CD4-positive, alpha-beta T cell treated with Interleukin-4 for 1 hour (primary cell): Measurements from ENCODE around the gene ZC3H7B.
A peak's percentile ranks its signal among the peaks of the same experiment; 100 is the strongest.
"Not testable (repeated sequence)": the region's sequence is repeated elsewhere in the genome, so short reads cannot be mapped to it uniquely, and the experiment has no call there.

Experiments used
- DNase-seq, 2 donors: peaks; one replicate each; pipeline ENCODE4 v3.0.0-alpha.2; 2020 to 2022

Gene ZC3H7B

GRCh38 chr22:41285820-41286638, 15.3 kb upstream of the ZC3H7B start, which contains the start of gene RANGAP1:
Gene RANGAP1, minus strand, starts transcription at chr22:41286187. Its CDS starts 5,143 bp downstream, at chr22:41281044.
- peak; percentile 98 for DNase-seq

DNA sequence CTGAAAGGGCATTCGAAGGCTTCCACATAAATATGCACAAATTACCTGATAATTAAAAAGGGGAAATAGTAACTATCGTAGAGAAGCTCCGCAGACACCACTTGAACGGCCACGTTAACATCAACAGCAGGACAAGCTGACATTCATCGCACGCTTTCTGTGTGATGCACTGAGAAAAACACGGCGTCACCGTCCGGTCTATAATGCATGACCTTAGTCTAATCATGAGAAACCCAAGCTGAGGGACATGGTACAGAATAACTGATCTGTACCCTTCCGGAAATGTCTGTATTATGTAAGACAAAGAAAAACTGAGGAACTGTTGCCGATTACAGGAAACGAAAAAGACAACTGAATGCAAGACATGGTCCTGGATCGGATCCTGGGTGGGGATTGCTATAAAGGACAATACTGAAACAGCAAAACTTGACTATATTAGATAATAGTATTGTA, 14.7 kb upstream of the ZC3H7B start:
- DNase-seq: peak in 1 of 2 donors; percentile 73

DNA sequence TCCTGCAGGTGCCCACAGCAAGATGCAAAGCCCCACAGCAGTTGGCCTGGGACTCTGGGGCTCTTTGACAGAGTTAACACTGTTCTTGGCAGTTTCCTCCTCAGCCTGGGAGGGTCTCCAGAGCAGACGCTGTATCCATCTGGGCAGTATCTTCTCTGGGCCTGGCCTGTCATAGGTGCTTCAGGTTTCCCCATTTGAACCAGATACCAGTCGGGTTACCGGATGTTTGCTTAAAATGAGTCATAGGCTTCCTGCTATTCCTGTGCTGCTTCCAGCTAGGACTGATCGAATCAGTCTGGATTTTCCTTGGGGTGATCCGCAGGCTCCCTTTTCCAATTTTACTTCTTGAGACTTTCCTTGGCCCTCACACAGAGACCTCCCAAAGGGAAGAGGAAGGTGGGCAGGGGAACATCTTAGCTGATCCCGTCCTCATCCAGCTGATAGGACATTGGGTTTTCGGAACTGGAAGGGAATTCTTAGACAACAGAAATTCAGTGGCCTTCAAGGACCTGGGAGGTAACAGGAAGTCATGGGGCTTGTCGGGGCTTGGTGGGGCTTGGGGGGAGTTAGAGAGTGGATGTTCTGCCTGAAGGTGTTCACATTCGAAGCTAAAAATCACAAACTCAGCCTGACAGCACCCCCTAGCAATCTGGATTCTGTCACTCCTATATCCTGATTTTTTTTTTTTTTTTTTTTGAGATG, 12.9 kb upstream of the ZC3H7B start:
- DNase-seq: no peak

GRCh38 chr22:41289671-41290070, 11.7 kb upstream of the ZC3H7B start:
- DNase-seq: no peak

GRCh38 chr22:41290262-41291221, 10.8 kb upstream of the ZC3H7B start:
- DNase-seq: no peak

- not testable (repeated sequence) for DNase-seq
These were observed 6.5 kb upstream of the ZC3H7B start for GRCh38 chr22:41294816-41295215.

DNA sequence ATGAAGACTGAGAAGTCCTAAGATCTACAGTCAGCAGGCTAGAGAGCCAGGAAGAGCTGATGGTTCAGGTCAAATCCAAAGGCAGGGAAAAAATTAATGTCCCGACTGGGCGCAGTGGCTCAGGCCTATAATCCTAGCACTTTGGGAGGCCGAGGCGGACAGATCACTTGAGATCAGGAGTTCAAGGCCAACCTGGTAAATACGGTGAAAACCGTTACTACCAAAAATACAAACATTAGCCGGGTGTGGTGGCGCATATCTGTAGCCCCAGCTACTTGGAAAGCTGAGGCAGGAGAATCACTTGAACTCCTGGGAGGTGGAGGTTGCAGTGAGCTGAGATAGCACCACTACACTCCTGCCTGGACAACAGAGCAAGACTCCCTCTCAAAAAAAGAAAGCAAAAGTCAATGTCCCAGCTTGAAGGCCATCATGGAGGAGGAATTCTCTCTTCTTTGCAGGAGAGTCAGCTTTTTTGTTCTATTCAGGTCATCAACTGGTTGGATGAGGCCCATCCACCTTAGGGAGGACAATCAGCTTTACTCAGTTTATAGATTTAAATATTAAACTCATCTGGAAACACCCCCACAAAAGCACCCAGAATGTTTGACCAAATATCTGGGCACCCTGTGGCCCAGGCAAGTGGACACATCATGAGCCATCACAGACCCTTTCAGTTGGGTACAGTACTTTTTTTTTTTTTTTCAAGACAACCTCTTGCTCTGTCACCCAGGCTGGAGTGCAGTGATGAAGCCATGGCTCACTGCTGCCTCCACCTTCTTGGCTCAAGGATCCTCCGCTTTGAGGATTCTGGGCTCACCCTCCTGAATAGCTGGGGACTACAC, 4.3 kb upstream of the ZC3H7B start:
- no peak for DNase-seq

- DNase-seq: no peak
These were observed 664 bp upstream of the ZC3H7B start for GRCh38 chr22:41300661-41301060.

DNA sequence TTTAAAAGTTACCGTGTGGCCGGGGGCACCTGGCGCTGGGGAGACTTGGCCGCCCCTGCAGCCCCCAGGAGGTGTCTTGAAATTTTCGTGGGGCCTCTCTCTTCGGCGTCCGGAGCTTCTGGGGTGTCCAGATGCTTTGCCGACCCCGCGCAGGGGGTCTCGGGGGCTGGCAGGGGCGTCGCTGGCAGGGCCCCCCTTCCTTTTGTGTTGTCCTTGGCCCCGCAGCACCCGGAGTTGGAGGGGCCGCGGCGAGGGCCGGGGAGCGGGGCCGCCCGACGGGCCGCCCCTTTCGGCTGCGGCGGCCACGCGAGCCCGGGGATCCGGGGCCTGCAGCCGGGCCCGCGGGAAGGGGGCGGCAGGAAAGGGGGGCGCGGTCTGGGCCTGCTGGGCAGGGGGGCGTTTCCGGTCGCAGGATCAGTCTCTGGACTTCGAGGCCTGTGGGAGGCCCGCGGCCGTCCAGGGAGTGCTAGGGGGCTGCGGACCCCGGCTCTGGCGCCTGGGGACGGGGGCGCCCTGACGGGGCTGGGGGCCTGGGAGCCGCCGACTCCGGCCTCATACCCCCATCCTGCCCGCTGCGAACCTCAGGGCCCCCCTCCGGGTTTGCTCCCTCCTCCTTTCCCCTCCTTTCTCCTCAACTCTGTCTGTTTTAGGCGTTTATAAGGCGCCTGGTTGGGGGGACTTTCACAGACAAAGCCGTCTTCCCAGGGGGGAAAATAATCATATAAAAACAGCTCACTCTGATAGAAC, 869 bp downstream of the ZC3H7B start:
- DNase-seq: peak in 1 of 2 donors; percentile 13

DNA sequence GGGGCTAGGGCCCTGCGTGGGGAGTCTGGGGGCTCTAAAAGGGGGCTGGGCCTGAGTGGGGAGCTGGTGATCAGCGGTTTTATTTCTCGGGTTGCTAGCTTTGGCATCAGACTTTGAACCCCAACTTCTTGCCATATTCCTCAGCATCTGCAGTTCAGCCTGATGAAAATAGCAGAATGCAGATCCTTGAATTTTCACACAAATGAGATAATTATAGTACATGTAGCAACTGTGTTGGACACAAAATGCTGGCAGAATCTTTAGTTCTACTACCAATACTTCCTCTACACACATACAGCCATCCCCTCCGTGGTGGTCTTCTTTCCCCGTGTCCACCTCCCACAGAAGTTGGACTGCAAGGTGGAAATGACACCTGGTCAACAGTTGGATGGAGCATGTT, 1.5 kb downstream of the ZC3H7B start:
- no peak for DNase-seq

DNA sequence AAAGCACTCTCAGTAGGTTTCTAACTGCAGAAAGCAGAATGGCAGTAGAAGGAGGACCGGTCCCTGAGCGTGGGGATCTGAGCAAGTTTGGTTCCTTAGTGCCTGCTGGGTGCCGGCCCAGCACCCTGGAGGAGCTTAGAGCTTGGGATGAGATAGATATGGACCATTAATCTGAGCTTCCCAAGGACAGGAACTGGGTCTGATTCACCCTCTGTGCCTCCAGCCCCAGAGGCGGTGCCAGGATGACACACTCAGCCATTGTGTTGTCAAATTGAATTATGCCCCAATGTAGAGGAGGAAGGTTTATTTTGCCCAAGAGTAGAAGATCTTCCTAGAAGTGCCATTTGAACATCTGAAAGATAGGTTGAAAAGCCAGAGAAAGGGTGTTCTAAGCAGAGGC, 4.3 kb downstream of the ZC3H7B start:
- DNase-seq: no peak

- no peak for DNase-seq
These were observed 6.7 kb downstream of the ZC3H7B start for GRCh38 chr22:41308054-41308453.

GRCh38 chr22:41308544-41308947, 7.2 kb downstream of the ZC3H7B start:
- no peak for DNase-seq

GRCh38 chr22:41310336-41310735, 9.0 kb downstream of the ZC3H7B start:
- no peak for DNase-seq

DNA sequence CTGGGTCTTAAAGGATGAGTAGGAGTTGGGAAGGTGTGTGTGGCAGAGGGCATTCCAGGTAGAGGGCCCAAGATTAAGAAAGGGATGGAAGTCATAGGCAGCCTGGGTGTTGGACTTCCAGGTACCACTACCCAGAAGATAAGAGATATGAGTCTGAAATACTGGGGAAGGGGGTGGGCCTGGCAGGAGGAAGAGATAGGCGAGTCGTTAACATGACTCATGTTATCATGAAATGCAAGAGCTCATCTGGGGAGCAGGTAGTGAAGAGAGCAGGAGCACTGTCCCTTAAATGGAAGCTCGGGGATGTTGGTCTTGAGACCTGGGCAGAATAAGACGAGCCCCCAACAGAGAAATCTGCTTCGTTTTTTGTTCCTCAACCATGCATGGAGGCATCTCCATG, 10.2 kb downstream of the ZC3H7B start:
- no peak for DNase-seq

GRCh38 chr22:41314821-41315220, 13.5 kb downstream of the ZC3H7B start:
- no peak for DNase-seq

GRCh38 chr22:41315586-41315985, 14.3 kb downstream of the ZC3H7B start:
- DNase-seq: no peak

DNA sequence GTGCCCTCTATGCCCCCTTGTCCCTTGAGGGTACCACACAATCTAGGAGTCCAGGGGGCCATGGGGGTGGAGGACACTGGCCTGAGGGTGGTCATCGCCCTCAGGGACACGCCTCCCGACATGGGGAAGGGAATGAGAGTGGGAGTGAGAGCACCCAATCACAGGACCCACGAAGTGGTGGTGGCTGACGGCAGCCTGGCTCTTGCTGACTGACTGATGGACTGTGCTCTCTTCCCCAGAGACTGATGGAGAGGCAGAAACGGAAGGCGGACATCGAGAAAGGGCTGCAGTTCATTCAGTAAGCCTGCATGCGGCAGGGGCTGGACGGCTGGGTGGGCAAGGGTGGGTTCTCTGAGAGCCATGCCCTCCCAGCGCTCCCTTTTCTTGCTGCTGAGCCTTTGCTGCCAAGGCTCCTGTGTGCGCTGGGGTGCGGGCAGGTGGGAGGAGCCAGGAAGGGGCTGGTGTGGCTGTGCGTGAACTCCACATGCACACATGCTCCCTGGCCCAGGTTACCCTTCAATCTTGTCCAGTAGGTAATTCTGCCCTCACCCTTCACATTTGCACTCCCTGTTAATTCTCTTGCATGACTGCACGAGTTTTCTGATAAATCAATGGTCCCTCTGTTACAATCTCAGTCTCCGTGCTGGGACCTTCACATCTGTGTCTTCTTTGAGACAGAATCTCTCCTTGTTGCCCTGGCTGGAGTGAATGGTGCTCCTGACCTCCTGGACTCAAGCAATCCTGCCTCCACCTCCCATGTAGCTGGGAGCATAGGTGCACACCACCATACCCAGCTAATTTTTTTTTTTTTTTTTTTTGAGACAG, 19.3 kb downstream of the ZC3H7B start:
- no peak for DNase-seq

DNA sequence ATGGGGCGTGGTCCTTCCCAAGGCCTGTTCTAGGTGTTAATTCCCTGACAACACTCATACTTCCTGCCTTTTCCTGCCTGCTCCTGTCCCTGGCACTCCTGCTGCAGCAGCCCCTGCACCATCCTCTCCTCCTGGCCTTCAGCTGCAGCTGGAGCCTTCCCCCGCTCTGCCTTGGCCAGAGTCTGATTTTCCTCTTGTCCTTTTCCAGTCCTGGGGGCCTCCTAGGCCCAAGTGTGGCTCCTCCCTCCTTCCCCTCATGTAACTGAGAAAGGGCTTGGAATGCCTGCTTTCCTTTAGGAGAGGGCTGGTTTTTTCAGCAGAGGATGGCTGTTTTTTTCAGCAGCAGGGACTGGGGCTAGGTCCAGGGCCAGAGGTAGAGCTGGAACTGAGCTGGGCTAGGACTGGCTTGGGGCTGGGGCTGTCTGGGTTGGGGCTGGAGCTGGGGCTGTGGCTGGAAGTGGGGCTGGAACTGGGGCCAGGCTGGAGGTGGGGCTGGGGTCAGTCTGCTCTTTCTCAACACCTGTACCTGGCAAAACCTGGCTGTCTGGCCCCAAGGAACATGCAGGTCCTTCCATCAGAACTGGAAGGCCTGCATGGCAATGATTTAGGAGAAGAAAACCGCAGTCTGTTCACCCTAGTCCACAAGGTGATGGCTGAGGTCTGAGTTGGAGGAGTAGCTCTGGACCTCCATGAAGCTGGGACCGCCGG, 23.6 kb downstream of the ZC3H7B start:
- no peak for DNase-seq

DNA sequence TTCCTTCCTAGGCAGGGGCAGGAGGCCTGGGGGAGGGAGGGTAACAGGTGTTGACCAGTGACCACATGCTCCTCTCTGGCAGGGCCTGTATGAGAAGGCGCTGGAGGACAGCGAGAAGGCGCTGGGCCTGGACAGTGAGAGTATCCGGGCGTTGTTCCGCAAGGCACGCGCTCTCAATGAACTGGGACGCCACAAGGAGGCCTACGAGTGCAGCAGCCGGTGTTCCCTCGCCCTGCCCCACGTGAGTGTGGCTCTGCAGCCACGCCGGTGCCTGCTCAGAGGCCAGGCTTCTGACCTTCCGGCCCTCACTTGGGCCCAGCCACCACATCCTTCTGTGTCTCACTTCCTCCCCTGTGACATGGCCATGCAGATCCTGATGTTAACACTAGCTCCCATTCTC, 25.8 kb downstream of the ZC3H7B start:
- no peak for DNase-seq
